NCI-H1417 (cell line): ENCODE data around the gene MYO1F.

Source experiments
- DNase-seq, 3 experiments: peaks; one replicate each; lab custom pipeline; 2025; lab: John Stamatoyannopoulos, UW

Gene MYO1F

DNA sequence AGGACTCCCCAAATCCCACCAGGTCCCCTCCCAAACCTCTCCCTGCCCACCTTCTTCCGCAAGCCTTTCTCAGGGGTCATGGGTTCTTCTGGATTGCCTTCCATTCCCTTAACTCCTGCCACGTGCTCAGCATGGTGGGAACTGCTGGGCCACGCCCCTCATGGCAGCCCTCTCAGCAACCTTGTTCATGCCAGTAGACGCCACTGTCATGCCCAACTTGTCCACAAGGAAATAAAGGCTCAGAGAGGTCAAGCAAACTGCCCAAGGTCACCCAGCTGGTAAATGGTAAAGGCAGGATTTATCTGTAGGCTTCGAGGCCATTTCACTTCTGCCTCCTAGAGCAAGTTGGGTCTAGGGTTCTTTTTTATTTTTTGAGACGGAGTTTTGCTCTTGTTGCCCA is 85.7 kb downstream of the MYO1F start:
- no peak for DNase-seq

DNA sequence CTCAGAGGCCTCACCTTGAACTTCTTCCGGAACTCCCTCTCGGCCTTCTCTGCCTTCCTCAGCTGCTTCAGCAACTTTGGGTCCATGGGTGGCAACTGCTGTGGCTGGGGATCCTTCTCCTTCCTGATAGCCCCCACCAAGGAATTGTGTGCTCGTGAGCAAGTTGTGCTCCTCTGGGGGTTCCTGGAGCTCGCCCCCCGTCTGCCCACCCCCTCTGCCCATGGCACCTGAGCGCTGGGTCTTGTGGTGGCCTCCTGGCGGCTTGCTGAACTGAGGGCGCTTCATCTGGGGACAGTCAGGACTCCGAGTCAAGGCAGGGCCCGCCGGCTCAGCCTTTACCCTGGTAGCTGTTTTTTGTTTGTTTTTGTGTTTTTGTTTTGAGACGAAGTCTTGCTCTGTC is 86.4 kb downstream of the MYO1F start:
- DNase-seq, result no peak

DNA sequence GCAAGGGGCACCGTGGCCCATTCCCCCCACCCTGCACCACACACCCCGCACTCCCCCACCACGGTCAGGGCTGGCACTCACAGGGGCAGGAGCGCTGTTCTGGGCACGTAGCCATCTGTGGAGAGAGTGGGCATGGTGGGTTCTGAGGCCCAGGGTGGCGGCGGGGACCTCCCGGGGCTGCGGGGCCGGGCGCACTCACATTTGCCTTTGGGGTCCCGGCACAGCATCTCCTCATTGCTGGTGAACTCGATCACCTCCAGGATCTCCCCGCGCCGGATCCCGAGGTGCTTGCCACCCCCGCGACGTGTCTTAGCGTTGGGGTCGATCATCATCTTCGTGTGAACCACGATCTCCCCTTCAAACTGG is 86.9 kb downstream of the MYO1F start:
- DNase-seq, result no peak

DNA sequence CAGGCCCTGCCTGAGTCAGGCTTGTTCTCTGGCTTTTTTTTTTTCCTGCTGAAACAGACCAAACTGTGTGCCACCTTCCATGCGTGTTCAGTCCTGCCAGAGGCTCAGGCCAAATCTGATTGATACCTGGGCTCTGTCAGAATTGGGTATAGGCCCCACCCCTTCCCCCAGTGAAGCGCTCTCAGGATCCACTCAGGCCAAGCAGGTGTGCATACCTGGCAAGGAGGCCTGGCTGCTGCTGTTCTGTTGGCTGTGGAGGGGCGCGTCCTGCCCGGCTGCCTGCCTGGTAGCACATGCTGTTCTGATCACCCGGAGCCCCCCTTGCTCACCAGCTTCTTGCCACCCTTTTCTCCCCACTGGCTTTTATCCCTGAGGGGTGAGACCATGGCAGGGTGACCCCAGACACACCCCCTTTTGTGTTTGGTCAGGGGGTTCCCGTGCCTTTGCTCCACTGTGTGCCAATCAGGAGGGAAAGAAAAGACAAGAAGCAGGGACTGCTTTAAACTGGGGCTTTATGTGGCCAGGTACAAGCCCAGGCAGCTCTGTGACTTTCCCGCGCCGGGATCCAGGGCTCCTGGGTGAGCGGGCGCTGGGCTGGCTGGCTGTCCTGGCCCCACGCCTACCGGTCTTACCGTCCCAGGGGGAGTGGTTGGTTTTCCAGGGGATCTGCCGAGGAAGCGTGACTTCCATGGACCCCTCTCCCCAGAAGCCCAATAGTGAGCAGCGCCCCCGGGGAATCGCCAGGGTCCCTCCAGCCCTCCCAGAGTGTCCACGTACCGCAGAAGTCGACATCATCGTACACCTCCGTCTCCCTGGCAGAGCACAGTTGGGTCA is 87.5 kb downstream of the MYO1F start:
- DNase-seq, result peak in 1 of 3 experiments; percentile 14

DNA sequence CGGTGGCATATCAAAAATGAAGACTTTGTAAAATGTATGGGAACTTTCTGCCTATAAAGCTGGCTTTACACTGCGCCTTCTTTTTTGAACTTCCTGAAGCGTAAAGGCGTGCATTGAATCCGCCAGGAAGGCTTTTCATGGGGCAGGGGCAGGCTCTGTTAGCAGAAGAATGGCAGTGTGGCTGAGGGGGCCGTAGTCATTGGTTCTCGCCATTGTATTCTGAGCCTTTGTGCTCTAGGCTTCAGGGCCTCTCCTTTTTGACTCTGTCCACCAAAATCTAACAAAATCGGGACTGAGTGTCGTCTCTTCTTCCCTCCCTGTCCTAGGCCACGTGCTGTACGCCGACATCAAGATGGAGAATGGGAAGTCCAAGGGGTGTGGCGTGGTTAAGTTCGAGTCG is 88.9 kb downstream of the MYO1F start:
- DNase-seq, result no peak

DNA sequence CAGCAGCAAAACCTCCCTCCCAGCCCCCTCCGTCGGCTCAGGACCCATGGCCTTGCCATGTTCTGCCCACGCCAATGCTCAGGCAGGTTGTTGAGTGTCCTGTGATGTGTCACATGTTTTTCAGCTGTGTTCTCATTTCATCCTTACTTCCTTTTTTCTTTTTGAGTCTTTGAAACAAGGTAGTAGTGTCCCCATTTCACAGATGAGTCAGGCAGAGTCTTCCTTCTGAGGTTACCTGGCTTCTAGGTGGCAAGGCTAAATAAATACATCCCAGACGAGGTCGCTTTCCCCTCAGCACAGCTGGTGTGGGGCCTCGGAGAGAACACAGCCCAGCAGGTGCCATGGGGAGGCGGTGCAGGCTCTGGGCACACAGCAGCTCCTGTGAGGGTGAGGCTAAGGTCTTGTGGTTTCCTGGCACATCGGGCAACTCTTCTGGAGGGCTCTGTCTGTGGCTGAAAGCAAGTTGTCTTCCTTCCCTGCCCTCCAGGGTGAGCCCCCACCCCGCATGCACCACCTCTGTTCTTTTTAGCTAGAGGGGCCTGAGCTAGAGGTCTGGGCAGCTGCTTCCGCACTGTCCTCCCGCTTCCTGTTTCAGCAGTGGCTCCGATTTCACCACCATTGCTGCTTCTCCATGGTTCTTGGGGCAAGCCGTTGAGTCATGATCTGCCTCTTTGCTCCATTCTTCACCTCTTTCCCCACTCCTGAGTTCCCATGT is 89.9 kb downstream of the MYO1F start:
- no peak for DNase-seq

DNA sequence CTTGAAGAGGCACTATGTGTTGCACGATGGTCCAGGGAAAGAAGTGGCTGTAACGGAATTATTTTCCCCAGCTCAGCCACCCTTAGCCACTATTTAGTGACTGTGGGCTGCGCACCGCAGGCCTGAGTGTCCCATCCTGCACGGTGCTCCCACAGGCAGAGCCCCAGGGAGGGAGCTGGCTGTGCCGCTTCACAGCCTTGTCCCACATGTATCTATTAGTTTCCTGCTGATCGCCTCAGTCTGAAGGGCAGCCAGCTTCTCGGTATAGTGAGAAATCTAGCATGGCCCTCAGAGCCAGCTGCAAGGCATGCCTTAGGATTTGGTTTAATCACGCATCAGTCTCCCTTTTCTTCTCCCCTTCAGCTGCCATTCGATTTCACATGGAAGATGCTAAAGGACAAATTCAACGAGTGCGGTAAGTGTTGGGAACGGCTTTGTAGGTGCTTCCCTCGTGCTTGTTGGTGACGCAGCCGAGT is 90.5 kb downstream of the MYO1F start:
- DNase-seq, result no peak

DNA sequence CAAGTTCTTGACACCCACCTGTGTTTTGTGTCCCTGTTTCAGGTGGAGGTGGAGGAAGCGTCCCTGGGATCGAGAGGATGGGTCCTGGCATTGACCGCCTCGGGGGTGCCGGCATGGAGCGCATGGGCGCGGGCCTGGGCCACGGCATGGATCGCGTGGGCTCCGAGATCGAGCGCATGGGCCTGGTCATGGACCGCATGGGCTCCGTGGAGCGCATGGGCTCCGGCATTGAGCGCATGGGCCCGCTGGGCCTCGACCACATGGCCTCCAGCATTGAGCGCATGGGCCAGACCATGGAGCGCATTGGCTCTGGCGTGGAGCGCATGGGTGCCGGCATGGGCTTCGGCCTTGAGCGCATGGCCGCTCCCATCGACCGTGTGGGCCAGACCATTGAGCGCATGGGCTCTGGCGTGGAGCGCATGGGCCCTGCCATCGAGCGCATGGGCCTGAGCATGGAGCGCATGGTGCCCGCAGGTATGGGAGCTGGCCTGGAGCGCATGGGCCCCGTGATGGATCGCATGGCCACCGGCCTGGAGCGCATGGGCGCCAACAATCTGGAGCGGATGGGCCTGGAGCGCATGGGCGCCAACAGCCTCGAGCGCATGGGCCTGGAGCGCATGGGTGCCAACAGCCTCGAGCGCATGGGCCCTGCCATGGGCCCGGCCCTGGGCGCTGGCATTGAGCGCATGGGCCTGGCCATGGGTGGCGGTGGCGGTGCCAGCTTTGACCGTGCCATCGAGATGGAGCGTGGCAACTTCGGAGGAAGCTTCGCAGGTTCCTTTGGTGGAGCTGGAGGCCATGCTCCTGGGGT is 91.5 kb downstream of the MYO1F start:
- DNase-seq, result no peak

DNA sequence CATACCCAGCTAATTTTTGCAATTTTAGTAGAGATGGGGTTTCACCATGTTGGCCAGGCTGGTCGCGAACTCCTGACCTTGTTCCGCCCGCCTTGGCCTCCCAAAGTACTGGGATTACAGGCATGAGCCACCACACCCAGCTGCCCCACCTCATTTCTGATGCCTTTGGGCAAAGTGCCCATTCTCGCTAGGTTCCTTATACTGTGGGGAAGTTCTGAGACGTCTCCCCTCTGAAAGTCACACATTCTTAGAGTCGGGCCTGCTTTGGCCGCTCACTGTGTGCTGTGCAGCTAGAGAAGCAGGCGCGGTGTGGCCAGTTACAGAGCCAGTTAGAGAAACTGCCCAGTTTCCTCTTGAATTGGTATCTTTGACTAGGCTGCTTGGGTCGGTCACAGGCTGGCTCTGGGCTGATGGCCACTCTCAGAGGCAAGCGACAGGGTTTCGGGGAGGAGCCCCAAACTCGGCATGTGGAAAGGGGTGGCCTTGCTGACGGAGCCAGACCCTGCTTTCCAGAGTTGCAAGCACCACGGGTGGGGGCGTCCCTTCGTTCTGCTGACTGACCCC is 92.8 kb downstream of the MYO1F start:
- DNase-seq, result no peak

DNA sequence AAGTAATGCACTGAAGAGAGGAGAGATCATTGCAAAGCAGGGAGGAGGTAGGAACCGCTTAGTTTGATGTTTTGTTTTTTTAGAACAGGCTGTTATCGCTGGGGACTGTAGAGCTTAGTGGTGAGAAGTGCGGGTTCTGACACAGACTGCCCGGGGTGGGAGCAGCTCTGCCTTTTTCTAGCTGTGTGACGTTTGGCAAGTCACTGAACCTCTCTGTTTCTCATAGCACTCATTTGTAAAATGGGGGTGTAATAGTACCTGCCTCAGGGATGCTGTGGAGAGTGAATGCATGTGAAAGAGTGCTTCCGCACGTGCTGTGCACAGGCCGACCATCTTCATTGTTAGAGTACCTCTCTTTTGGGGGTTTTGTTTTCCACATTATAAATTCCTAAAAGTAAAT is 94.1 kb downstream of the MYO1F start:
- no peak for DNase-seq

DNA sequence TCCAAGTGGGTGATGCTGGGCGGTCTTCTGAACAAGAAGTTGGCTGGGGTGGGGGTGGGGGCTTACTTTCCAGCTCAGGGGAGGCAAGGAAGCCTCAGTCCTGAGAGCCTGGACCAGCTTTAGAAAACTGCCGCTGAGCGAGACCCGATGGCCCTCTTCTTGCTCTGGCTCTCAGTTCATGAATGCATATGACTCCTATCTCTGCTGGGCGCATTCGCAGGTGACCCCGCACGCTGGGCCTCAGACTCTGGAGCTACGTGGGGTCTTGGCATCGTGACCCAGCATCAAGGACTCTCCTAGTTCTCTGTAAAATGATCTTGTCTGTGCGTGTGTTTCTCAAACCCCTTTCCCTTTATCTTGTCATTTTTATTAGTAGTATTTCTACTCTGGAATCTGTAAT is 94.5 kb downstream of the MYO1F start:
- DNase-seq, result no peak

DNA sequence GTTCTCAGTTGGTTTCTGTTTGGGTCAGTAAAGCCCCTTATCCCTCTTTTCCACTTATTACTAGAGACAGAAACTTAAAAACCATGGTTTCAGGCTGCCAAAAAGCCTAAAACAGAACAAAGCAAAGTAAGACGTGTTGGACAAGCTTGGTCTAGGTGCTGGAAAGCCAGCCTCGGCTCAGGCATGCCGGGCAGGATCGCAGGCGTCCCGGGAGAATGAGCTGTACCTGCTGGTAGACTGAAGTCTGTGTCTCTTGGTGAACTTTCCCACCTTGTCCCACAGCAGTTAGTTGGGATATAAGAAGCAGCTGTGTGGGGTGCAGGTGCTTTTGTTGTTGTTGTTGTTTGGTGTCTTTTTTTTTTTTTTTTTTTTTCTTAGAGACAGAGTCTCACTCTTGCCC is 95.6 kb downstream of the MYO1F start:
- DNase-seq, result no peak

DNA sequence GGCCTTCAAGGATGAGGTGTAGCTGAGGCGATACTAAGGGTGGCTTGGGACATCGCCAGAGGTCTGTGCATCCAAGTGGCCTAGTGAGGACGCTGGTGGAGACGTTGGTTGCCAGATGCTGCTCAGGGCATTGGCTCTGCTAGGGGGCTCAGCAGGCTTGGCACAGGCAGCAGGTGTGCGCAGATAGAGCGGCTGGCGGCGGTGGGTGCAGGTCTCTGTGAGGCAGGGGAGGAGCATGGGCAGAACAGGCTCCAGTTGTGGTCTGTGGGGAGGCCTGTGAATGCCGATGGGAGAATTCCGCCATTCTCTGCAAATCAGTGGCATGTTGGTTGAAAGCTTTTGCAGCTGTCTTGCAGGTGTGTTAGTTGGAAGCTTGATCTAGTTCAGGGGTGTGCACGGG is 96.0 kb downstream of the MYO1F start:
- no peak for DNase-seq

DNA sequence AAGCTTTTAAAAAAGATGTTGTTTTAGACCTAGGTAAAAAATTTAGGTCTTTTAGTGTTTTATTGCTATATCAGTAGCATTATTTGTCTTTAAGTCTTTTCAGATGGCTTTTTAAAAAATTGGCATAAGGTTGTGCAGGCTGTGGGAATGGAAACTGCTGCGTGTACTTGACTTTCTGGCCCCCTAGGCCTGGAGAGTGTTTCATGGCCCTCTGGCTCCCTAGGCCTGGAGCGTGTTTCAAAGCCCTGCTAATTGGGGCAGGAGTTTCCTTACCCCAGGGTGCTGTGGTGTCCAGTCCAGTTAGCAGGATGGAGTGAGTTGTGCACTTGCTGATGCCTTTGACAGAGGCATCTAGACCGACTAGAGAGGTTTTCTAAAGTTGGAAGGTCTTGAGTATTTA is 98.6 kb downstream of the MYO1F start:
- DNase-seq, result no peak

DNA sequence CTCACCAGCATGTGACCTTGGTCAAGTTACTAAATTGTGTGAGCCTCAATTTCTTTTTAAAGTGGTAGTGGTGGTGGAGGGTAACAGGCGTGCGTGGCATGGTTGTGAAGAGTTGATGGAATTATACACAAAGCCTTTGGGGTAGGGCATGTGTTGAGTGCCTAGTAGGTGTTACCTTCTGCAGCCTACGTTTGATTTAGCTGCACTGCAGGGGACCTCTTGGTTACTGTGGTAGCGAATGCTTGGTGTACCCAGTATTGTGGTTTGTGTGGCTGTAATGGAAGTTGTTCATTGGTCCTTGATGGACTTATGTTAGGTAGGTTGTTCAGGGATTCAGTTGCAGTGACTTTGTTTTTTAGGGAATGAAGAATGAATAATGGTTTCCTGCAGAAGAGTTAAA is 99.4 kb downstream of the MYO1F start:
- no peak for DNase-seq

DNA sequence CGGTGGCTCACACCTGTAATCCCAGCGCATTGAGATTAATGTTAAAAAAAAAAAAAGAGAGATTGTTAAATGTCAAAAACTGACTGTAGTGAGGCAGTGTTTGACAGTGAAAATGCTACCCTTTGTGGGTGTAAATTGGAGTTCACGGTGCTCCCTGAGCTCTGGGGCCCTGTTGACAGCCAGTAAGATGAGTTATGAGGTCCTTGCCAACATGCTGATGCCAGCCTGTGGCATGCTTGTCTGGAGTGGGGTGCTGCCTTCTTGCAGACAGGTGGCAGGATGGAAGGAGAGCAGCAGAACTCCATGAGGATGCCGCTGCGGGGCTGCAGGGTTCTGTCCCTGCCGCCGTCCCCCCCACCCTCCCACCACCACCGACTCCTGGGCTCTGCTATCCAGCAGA is 100.7 kb downstream of the MYO1F start:
- no peak for DNase-seq

DNA sequence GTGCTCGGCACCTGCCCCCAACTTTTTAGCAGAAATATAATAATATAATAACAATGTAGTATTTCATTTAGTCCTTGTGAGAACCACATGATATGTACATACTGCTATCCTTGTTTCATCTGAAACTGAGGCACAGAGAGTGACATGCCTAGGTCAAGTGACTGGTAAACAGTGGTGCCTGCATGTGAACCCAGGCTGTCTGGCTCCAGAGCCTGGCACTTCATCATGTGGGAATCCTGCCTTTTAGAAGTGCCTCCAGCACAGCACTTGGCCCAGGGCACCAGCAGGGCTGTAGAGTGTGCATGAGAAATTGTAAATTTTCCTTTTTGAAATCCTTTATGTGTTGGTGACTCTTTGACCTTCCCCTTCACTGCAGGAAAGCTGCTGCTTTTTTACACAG is 102.2 kb downstream of the MYO1F start:
- no peak for DNase-seq

DNA sequence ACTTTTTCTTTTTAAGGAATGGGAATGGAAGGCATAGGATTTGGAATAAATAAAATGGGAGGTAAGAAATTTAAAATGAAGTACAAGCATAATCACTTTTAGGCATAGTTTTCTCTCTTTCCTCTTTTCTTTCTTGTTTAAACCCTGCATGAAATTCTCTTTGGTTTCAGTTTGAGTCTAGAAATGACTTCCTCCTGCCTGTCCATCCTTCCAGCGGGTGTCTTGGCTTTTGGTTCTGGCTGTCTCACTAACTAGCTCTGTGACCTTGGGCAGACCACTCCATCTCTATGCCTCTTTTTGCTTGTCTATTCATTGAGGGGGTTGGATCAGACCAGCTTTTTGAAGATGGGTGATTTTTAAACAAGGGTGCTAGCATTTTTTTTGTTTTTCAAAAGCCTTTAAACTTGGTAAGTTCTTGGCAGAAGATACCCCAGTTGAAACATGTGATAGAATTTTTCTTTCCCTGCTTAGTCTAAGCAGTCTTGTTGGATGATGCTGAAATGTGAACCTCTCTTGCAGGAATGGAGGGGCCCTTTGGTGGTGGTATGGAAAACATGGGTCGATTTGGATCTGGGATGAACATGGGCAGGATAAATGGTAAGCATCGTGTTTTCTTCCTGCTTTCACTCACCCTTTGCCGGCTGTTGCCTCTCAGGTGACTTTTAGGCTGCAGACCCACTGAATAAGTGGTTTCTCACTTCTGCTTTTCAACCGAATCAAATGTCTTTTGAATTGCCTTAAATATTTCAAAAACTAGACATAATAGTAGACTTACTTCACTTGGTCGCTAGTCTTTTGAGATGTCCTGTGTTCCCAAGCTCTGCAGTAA is 103.4 kb downstream of the MYO1F start:
- no peak for DNase-seq
